ENCODE results near the gene TSPAN5.

- TF ChIP-seq EZH2 (IDR thresholded peaks at IDR 0.05; ENCODE audit: low read length, unreplicated experiment), result no peak
- no peak for TF ChIP-seq CTCF (conservative IDR thresholded peaks at IDR 0.05; ENCODE audit: low read depth, low read length)
- no peak for TF ChIP-seq EZH2phosphoT487 (IDR thresholded peaks at IDR 0.05; ENCODE audit: borderline replicate concordance, low read length)
Measured at GRCh38 chr4:98700656-98701055, 42.2 kb upstream of the TSPAN5 start.
